Fibroblast of lung (primary cell): ENCODE measurements around the gene JARID2. TPM values are rescaled to one million over a fixed set of nuclear protein-coding genes. Genes with fewer than 3 reads are reported as not detected.
"Not testable (repeated sequence)": the region's sequence is repeated elsewhere in the genome, so short reads cannot be mapped to it uniquely, and the experiment has no call there.

ENCODE experiments used
- DNase-seq, 2 donors: peaks; one replicate each; pipeline versions ENCODE4 v3.0.0 to v3.0.0-alpha.2; 2010; ENCODE audit warnings: low read depth in 2 of 2
- H2AFZ ChIP-seq: 2 replicates; pipeline ENCODE4 v1.5.1; 2012; ENCODE audit warnings: low read length, control low read depth, inconsistent platforms
- H3K27ac ChIP-seq: 2 replicates; pipeline ENCODE4 v1.5.1; 2011; ENCODE audit warnings: low read length, control low read depth; ENCODE audit not compliant: insufficient read depth
- H3K27me3 ChIP-seq: 2 replicates; pipeline ENCODE4 v1.5.1; 2011; ENCODE audit warnings: mild to moderate bottlenecking, low read length; ENCODE audit not compliant: control insufficient read depth, insufficient read depth
- H3K36me3 ChIP-seq: 2 replicates; pipeline ENCODE4 v1.5.1; 2011; ENCODE audit warnings: low read length; ENCODE audit not compliant: control insufficient read depth, insufficient read depth
- H3K4me1 ChIP-seq: 2 replicates; pipeline ENCODE4 v1.5.1; 2011; ENCODE audit warnings: low read length; ENCODE audit not compliant: control insufficient read depth, insufficient read depth; ENCODE audit errors: extremely low read depth
- H3K4me2 ChIP-seq: 2 replicates; pipeline ENCODE4 v1.5.1; 2011; ENCODE audit warnings: low read length, control low read depth; ENCODE audit not compliant: insufficient read depth; ENCODE audit errors: extremely low read depth
- H3K4me3 ChIP-seq, 4 experiments: fragments of 200-600 bp in 1 of 4; sonication (generic) in 1 of 4; replicated peaks in 1 of 4; 2 replicates each; pipeline ENCODE4 v1.5.1; 2011 to 2016; ENCODE audit warnings: low read length in 4 of 4, low read depth in 3 of 4, mild to moderate bottlenecking in 3 of 4, control low read depth in 2 of 4, inconsistent platforms in 1 of 4, mixed read lengths in 1 of 4; ENCODE audit not compliant: insufficient read depth in 1 of 4; ENCODE audit errors: control extremely low read depth in 1 of 4
- H3K79me2 ChIP-seq: 2 replicates; pipeline ENCODE4 v1.5.1; 2012; ENCODE audit warnings: mild to moderate bottlenecking, low read length, inconsistent platforms; ENCODE audit not compliant: control insufficient read depth, insufficient read depth
- H3K9ac ChIP-seq: 2 replicates; pipeline ENCODE4 v1.5.1; 2011; ENCODE audit warnings: mild to moderate bottlenecking, low read length, control low read depth; ENCODE audit not compliant: insufficient read depth
- H3K9me3 ChIP-seq: 2 replicates; pipeline ENCODE4 v1.5.1; 2012; ENCODE audit warnings: low read depth, low read length; ENCODE audit not compliant: control insufficient read depth, insufficient read depth
- H4K20me1 ChIP-seq: 2 replicates; pipeline ENCODE4 v1.5.1; 2011; ENCODE audit warnings: low read length; ENCODE audit not compliant: control insufficient read depth, insufficient read depth; ENCODE audit errors: extremely low read depth
- CTCF ChIP-seq, 2 donors: IDR thresholded peaks in 1 of 2; conservative IDR thresholded peaks in 1 of 2; 1 replicate in 1 of 2; 2 replicates in 1 of 2; pipeline ENCODE4 v1.5.1; 2011 to 2012; ENCODE audit warnings: low read length in 2 of 2, control low read depth in 1 of 2, inconsistent platforms in 1 of 2, low read depth in 1 of 2, mild to moderate bottlenecking in 1 of 2
- EZH2 ChIP-seq: IDR thresholded peaks from 2 replicates; pipeline ENCODE4 v1.5.1; 2012; ENCODE audit warnings: low read length, control low read depth, mild to moderate bottlenecking; ENCODE audit errors: missing control alignments
- polyA plus RNA-seq, 2 donors: library from polyadenylated mRNA; depleted of rRNA in 1 of 2; stranded (reverse) in 1 of 2; unstranded in 1 of 2; fragments of >200 nt; gene quantifications; 2 replicates each; pipeline ENCODE4 v1.2.1, GENCODE V29; 2011 to 2012; ENCODE audit warnings: missing spikeins in 1 of 2
- total RNA-seq: library from RNA; depleted of rRNA; stranded (reverse); fragments of >200 nt; gene quantifications from 2 replicates; pipeline ENCODE4 v1.2.1, GENCODE V29; 2014

The JARID2 gene
- total and polyA plus RNA-seq, 2 donors (not counting 1 experiment from before 2014, with no cell fraction given) = 5.0 to 8.2 TPM

GRCh38 chr6:15538106-15538505 lies 292.2 kb downstream of the JARID2 start:
- Histone ChIP-seq H3K9ac (no peak overlapping the region), H3K4me2 (no peak overlapping the region), H3K36me3 (no peaks in the 10 kb centered on the region), H4K20me1 (no peaks in the 10 kb centered on the region), H3K4me3 (no peak overlapping the region), H3K4me1 (no peaks in the 10 kb centered on the region), H3K27me3 (no peaks in the 10 kb centered on the region), H3K27ac (no peak overlapping the region), H2AFZ (no peak overlapping the region), H3K79me2 (no peaks in the 10 kb centered on the region), H3K9me3 (no peaks in the 10 kb centered on the region)
- TF ChIP-seq CTCF (conservative IDR thresholded peaks at IDR 0.05 in 1 of 2, IDR thresholded peaks at IDR 0.05 in 1 of 2; ENCODE audit: low read depth in 1 of 2, low read length in 2 of 2) (no peak), EZH2 (no peak)
- DNase-seq = no peak

- H3K4me3 ChIP-seq = no peak overlapping the region
- no peak overlapping the region for H3K9ac ChIP-seq
- no peaks in the 10 kb centered on the region for H3K4me1 ChIP-seq
- no peaks in the 10 kb centered on the region for H3K36me3 ChIP-seq
- no peak overlapping the region for H3K27ac ChIP-seq
- no peaks in the 10 kb centered on the region for H3K27me3 ChIP-seq
- H3K4me2 ChIP-seq = no peak overlapping the region
- H3K79me2 ChIP-seq = no peaks in the 10 kb centered on the region
- H3K9me3 ChIP-seq = no peaks in the 10 kb centered on the region
- H2AFZ ChIP-seq = no peak overlapping the region
- TF ChIP-seq EZH2 = no peak
- no peaks in the 10 kb centered on the region for H4K20me1 ChIP-seq
- DNase-seq = no peak
Measured at GRCh38 chr6:15538766-15539495, 293.1 kb downstream of the JARID2 start.

GRCh38 chr6:15539722-15540270 lies 293.9 kb downstream of the JARID2 start:
- Histone ChIP-seq H3K4me1 (no peaks in the 10 kb centered on the region), H3K9me3 (no peaks in the 10 kb centered on the region), H3K4me2 (no peak overlapping the region), H3K27ac (no peak overlapping the region), H3K27me3 (no peaks in the 10 kb centered on the region), H3K4me3 (no peak overlapping the region), H3K36me3 (no peaks in the 10 kb centered on the region), H4K20me1 (no peaks in the 10 kb centered on the region), H3K79me2 (no peaks in the 10 kb centered on the region), H3K9ac (no peak overlapping the region), H2AFZ (no peak overlapping the region)
- TF ChIP-seq CTCF (conservative IDR thresholded peaks at IDR 0.05 in 1 of 2, IDR thresholded peaks at IDR 0.05 in 1 of 2; ENCODE audit: low read depth in 1 of 2, low read length in 2 of 2) (no peak), EZH2 (no peak)
- no peak for DNase-seq

- DNase-seq, H3K4me3 ChIP-seq, H3K27me3 ChIP-seq, H3K4me2 ChIP-seq, H3K79me2 ChIP-seq, H3K27ac ChIP-seq, H3K36me3 ChIP-seq, H3K9me3 ChIP-seq, H4K20me1 ChIP-seq, H3K9ac ChIP-seq, H2AFZ ChIP-seq, H3K4me1 ChIP-seq: not testable (repeated sequence)
Measured at GRCh38 chr6:15543332-15543917, 297.6 kb downstream of the JARID2 start.
